HG03095 (cell line): Measurements from ENCODE around the gene OTUD1.

Source experiments
- ATAC-seq: cut with Tn5 transposase; IDR thresholded peaks from one replicate; pipeline ENCODE4 v1.9.1; 2021; ENCODE audit warnings: moderate library complexity; ENCODE audit not compliant: unreplicated experiment

Gene OTUD1

DNA sequence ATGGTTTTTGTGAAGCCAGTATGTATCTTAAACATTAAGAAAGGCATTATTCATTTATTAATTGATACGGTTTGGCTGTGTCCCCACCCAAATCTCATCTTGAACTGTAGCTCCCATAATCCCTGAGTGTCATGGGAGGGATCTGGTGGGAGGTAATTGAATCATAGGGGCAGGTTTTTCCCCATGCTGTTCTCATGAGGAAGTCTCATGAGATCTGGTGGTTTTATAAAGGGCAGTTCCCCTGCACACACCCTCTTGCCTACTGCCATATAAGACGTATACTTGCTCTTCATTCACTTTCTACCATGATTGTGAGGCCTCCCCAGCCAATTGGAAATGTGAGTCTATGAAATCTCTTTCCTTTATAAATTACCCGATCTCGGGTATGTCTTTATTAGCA, 28.1 kb downstream of the OTUD1 start:
- ATAC-seq, result no peak

GRCh38 chr10:23467548-23467947, 28.7 kb downstream of the OTUD1 start:
- no peak for ATAC-seq

GRCh38 chr10:23469596-23470237, 30.8 kb downstream of the OTUD1 start:
- ATAC-seq, result no peak

GRCh38 chr10:23472181-23472580, 33.3 kb downstream of the OTUD1 start:
- ATAC-seq, result no peak

- no peak for ATAC-seq
These were observed 35.2 kb downstream of the OTUD1 start for GRCh38 chr10:23474081-23474480.

DNA sequence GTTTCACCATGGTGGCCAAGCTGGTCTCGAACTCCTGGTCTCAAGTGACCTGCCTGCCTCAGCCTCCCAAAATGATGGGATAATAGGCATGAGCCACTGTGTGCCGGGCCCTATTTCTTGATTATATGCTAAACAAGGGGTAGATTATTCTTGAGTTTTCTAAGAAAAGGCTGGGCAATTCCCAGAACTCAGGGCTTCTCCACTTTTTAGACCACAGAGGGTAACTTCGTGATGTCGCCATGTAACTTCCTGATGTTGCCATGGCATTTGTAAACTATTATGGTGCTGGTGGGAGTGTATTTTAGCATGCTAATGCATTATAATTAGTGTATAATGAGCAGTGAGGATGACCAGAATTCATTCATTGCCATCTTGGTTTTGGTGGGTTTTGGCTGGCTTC, 35.8 kb downstream of the OTUD1 start:
- no peak for ATAC-seq

DNA sequence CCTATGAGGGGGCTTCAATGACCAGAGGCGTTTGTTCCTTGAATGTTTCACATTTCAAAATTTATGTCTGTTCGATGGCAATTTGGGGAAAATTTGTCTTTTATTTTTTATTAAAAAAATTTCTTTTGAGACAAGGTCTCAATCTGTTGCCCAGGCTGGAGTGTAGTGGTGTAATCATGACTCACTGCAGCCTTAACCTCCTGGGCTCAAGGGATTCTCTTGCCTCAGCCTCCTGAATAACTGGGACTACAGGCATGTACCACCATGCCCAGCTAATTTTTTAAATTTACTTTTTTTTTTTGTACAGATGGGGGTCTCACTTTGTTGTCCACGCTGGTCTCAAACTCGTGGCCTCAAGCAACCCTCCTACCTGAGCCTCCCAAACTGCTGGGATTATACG, 39.7 kb downstream of the OTUD1 start:
- no peak for ATAC-seq

DNA sequence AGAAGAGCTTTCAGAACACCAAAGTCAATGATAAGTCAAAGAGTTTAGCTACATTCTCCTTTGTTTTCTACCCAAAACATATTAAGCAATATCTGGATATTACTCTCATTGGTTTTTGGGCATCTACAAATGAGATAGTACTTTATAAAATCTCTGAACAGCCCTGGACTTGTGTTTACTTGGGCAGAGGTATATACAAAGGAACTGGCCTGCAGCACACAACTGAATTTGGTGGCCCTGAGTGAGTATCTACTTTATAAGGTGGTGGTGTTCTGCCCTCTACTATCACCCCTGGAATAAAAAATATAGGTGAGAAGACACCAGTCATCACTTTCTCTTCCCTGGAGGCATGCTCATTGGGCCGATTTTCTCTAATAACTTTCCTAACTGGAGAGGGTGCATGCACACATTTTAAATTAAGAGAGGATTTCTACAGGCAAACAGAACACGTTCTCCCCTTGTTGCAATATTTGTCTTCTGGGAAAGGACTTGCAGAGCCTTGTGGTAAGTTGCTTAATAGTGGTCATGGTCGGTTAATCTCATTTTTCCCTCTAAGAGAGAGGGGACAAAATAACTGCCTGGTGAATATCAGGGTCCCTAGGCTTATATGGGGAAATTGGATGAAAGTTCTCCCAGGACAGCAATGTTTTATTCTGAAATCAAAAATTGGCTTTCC, 41.1 kb downstream of the OTUD1 start:
- ATAC-seq, result no peak

- no peak for ATAC-seq
These were observed 42.6 kb downstream of the OTUD1 start for GRCh38 chr10:23481363-23481961.

GRCh38 chr10:23490115-23490514, 51.2 kb downstream of the OTUD1 start:
- no peak for ATAC-seq
